22Rv1 (cell line): ENCODE measurements around the gene WDR33.
"Not testable (repeated sequence)": the region's sequence is repeated elsewhere in the genome, so short reads cannot be mapped to it uniquely, and the experiment has no call there.

Source experiments
- H3K27ac ChIP-seq: fragments of 450-650 bp; 2 replicates; pipeline ENCODE4 v1.5.1; 2017
- ZFX ChIP-seq: fragments of 450-650 bp; IDR thresholded peaks from 2 replicates; pipeline ENCODE4 v1.6.1; 2017; ENCODE audit warnings: antibody characterized with exemption, borderline replicate concordance
- TF ChIP-seq, protein P1 (sequence below): fragments of 450-650 bp; IDR thresholded peaks from 2 replicates; pipeline ENCODE4 v1.5.1; 2017; ENCODE audit warnings: mild to moderate bottlenecking

The WDR33 gene

DNA sequence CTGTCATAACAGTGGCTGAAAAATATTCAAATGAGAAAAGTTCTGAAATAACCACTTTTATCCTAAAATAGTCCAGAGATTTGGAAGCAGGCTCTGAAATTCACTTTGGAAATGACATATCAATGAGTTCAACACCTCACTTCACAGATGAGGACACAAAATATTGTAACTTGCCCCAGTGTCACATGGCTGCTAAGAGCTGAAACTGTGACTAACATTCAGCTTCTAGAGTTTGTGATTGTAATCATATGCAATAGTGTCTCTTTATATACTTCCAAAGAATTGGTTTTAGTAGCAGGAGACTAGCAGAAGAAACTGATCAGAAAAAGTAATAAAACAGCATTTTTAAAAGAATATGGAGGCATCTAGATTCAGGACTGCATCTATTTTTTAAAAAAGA, 57.6 kb downstream of the WDR33 start:
- no peak for TF ChIP-seq ZFX
- TF ChIP-seq, protein P1, sequence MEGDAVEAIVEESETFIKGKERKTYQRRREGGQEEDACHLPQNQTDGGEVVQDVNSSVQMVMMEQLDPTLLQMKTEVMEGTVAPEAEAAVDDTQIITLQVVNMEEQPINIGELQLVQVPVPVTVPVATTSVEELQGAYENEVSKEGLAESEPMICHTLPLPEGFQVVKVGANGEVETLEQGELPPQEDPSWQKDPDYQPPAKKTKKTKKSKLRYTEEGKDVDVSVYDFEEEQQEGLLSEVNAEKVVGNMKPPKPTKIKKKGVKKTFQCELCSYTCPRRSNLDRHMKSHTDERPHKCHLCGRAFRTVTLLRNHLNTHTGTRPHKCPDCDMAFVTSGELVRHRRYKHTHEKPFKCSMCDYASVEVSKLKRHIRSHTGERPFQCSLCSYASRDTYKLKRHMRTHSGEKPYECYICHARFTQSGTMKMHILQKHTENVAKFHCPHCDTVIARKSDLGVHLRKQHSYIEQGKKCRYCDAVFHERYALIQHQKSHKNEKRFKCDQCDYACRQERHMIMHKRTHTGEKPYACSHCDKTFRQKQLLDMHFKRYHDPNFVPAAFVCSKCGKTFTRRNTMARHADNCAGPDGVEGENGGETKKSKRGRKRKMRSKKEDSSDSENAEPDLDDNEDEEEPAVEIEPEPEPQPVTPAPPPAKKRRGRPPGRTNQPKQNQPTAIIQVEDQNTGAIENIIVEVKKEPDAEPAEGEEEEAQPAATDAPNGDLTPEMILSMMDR: no peak
- H3K27ac ChIP-seq: no peak overlapping the region

DNA sequence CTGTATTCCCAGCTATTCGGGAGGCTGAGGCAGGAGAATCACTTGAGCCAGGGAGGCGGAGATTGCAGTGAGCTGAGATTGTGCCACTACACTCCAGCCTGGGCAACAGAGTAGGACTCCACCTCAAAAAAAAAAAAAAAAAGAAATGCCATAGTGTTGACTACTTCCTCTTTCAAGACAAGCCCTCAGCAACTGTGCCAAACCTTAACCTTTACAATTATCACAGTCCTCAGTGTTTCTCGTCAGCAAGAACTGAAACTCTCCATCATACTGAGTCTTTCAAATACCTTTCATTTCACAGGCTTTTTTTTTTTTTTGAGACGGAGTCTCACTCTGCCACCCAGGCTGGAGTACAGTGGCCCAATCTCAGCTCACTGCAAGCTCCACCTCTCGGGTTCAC, 61.4 kb downstream of the WDR33 start:
- H3K27ac ChIP-seq: not testable (repeated sequence)

DNA sequence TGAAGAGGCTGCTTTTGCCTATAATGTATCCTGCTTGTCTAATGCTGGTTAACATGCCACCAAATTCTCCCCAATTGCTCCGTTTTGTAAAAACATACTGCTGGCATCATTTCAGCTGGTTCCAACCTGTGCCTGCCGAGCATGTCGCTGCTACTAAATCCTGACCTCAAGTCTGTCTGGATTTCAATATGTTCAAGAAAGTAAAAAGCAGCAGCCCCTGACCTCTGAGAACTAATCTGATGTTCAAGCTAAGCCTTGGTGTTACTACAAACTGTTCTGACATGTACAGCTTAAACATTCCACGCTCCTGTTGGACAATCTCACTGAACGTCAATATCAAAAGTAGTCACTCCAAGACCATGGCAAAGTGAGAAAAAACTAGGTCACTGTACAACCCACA, 63.4 kb downstream of the WDR33 start:
- TF ChIP-seq, protein P1: no peak
- no peak for TF ChIP-seq ZFX
- H3K27ac ChIP-seq: no peak overlapping the region

DNA sequence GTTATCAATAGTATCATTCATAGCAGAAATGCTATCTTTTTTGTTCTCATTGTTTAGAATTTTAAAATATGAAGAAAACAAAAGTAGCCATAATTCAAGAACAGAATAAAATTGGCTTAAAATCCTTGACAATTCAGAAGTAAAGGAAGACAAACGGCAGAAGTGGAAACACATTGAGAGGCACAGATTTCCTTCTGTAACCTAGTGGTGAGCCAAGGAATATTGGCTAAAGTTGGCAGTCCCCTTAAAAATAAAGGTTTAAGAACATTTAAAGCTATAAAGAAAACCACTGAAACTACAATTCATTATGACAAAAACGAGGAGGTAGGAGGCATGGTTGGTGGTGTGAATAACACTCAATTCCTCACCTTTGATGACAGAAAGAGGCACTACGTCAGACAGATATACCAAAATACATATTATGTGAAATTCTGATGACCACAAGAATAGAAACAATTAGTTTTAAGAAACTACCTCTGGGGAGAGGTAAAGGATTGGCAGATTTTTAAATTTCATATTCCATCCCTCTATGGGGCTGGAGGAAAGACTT, 67.4 kb downstream of the WDR33 start:
- no peak for TF ChIP-seq ZFX
- TF ChIP-seq, protein P1: no peak
- no peak overlapping the region for H3K27ac ChIP-seq

DNA sequence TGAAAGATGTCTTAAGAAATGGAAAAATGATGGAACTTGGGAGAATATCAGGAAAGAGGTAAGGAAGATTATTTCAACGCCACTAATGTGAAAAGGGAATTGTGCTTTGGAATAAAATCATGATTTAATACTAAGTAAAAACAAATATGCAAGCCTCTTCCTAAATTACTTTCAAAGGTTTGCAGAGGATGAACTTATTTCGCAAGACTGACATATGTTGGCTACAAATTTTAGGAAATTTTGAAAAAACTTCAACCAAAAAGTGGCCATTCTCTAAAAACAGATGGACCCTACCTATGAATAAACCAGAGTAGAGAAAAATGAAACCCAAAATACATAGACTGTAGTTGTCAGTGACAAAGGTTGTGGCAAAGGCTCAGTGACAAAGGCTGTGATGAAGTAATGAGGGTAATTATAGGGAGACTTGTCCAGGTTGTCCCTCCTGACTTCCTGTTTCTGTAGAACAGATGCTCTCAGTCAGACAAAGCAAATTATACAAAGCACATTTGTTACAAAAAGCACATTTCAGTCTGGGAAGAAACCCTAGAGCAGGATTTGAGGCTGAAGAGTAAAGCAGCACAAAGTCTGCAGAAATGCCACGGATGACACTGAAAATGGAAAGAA, 70.2 kb downstream of the WDR33 start:
- no peak overlapping the region for H3K27ac ChIP-seq
- TF ChIP-seq, protein P1: no peak
- no peak for TF ChIP-seq ZFX

DNA sequence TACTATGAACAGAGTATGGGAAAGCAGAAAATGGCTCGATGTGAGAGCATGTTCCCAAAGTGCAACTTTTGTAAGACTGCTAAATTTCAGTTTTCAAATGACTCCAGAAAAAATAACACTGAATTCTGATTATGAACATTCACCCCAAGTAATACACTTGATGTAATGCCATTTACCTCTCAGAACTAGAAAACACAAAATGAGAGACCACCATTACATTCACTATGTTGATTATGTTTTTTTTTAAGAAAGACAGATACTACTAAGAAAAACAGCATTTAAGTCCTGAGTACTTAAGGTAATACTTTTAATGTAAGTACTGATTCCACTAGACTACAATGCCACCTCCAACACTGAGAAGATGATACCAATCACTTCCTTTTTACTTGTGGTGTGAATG, 71.2 kb downstream of the WDR33 start:
- no peak overlapping the region for H3K27ac ChIP-seq
- no peak for TF ChIP-seq ZFX
- TF ChIP-seq, protein P1: no peak

DNA sequence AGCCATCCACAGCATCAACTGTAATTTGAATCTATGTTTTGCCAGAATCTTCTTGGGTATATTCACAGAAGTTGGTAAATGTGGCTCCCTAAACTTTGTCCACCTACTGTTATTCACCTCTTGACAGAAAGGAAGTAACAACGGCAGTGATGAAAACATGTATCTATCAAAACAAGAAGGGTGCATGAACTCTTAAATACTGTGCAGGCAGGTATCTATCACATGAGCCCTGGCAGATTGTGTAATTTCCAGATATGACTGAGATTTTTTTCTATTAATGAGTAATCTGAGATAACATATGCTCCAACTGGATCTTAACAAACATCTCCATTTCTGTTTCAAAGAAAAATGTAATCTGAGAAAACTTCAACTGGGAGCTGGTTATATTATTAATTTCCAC, 73.1 kb downstream of the WDR33 start:
- no peak overlapping the region for H3K27ac ChIP-seq
- no peak for TF ChIP-seq ZFX
- TF ChIP-seq, protein P1: no peak
